NCI-H345 treated with DMSO at 0.1 percent for 48 hours (cell line): ENCODE results near the gene MAP3K20.
"Not testable (repeated sequence)": the region's sequence is repeated elsewhere in the genome, so short reads cannot be mapped to it uniquely, and the experiment has no call there.

Experiments used
- DNase-seq: peaks from one replicate; lab custom pipeline; 2025; ENCODE audit not compliant: unreplicated experiment; lab: John Stamatoyannopoulos, UW

Gene MAP3K20

DNA sequence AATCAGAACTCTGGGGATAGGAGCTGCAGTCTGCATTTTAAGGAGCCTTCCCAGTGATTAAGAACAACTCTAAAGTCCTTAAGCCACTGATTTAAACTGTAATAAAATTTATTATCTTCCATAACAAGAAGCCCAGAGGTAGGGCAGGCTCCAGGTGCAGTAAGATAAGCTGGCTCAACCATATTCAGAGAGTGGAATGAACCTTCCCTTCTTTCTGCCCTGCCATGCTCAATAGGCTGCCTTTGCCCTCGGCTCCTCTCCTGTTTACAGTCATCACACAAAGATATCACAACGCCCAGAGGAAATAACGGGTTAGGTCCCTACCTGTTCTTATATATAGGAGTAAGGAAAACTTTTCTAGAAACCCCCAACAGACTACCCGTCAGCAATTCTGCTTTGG is 188.5 kb downstream of the MAP3K20 start:
- no peak for DNase-seq

DNA sequence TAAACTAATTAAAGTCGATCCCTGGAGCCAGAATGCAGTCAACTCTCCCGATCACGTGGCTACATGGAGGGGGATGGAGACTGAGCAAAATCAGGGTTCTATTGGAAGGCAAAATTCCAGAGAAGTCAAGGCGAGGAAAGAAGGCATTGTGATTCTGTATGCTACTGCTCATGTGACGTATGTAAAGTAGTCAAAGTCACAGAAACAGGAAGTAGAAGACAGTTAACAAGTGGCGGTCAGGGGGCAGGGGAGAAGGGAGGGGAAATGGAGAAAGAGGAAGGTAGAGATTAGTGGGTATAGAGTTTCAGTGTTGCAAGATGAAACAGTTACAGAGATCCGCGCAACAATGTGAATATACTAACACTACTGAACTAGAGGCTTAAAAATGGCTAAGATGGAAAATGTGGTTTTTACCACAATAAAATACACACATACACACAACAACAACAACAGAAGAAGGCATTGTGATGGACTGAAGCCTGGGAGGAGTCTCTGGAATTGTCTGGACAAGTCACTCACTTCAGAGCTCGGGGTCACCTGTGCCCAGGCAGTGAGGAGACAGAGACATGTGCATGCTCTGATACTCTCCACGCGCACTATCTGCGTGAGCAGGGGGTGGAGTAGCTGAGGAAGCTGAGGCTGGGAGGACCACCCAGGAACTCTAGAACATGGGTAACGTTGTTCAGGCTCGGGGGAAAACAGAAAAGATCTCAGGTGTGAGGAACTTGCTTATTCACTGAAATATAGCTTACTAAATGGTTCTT is 189.1 kb downstream of the MAP3K20 start:
- DNase-seq, result no peak

DNA sequence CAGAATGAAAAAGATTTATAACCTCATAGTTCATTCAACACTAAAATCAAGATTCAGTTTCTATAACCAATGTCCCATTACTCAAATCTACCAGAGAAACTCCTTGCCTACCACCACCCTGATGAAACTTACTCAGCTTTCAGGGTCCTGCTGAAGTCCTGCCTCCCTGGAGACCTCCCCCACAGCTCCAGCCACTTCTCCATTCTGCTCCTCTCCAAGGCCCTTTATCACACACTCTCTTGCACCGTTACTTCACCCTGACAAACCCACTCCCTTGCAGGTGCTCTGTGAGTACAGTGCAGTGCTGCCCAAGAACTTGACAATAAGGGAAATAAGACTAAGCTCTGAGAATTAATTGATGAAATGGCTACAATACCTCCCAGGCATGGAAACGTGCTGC is 195.5 kb downstream of the MAP3K20 start:
- no peak for DNase-seq

DNA sequence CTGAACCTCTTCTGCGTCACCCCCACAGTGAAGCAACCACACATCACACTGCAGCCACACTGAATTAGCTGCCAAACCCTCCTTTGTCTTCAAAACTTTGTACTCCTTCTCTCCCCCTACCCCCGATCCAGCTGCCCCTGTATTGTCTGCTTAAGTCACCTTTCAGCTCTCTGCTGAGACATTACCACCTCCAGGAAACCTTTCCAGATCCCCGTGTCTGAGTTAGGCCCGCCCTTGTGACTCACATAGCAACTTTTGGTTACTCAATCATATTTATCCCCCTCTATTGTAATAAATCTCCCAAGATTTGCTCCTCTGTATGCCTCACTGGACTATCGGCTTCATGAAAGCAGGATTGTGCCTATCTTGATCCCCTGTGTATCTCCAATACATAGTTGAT is 196.2 kb downstream of the MAP3K20 start:
- no peak for DNase-seq

DNA sequence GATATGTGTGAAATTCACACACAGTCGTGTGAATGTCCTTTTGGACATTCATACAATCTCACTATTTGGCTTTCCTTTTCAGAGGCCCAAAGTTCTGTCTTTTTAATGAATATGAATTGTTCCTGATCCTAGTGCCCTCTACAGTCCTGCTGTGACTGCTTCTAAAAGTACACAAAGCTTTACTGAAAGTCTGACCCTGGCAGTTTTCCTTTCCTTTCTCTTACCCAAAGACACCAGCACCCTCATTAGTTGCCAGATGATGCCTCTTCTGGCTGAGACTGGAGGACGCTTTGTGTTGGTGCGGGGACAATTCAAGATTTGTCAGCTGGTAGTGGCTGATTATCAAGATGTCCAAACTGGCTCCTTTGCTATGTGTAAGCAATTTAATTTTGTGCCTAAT is 197.2 kb downstream of the MAP3K20 start:
- no peak for DNase-seq

DNA sequence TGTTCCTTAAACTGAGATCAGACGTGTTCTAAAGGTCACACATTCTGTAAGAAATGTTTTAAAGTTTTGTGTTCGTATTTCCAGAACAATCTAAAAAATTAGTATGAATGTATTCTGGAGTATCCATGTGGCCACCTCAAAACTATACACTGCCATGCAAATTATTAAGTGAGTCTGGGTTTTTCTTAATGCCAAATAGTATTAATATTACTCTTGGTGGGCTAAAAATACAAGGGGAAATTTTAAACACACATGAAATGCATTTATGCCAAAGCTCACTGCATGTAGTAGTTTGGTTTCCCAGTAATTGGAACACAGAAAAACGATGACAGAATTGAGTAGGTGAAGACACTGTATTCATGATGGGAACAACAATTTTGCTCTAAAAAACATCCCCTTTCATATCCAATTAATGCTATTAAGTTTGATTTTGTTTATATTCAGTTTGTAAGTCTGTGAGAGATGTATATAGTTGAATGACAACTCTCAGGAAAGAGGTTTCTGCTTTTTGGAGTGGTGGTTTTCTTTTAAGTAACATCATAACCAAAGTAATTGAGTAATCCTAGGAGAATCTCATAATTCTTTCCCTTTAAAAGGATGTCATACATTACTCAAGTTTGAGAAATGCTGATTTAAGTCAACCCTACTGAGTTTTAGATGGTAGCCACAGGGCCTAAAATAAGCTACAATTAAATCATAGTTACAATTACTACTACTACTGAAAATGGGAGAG is 203.3 kb downstream of the MAP3K20 start:
- no peak for DNase-seq

DNA sequence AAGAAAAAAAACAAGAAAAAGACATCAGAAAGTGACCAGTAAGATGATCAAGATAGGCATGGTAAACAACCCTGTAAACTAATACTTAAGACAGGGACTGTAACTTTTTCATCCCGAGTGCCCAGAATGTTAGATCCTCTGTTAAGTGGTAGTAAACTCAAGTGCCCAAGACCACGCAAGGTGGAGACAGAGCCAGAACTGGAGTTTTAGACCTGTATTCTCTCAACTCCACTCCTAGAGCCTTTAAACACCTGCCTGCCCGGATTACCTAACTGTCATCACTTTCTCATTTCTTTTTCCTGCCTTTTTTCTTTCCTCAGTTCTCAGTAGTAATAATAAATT is 203.9 kb downstream of the MAP3K20 start:
- DNase-seq, result no peak

DNA sequence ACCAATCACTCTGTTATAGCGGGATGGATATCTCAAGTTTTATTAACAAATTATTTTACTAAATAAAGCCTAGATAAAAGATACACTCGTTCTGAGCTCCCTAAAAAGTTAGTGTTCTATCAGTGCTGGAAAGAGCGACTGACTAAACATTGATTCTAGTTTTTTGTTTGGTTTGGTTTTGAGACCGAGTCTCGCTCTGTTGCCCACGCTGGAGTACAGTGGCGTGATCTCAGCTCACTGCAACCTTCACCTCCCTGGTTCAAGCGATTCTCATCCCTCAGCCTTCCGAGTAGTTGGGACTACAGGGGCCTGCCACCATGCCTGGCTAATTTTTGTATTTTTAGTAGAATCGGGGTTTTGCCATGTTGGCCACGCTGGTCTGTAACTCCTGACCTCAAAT is 205.2 kb downstream of the MAP3K20 start:
- DNase-seq, result no peak

DNA sequence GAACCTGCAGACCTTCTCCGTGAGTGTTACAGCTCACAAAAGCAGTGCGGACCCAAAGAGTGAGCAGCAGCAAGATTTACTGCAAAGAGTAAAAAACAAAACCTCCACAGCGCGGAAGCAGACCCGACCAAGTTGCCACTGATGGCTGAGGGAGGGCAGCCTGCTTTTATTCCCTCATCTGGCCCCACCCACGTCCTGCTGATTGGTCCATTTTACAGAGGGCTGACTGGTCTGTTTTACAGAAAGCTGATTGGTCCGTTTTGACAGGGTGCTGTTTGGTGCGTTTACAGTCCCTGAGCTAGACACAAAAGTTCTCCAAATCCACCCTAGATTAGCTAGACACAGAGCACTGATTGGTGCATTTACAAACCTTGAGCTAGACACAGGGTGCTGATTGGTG is 206.3 kb downstream of the MAP3K20 start:
- DNase-seq, result not testable (repeated sequence)

DNA sequence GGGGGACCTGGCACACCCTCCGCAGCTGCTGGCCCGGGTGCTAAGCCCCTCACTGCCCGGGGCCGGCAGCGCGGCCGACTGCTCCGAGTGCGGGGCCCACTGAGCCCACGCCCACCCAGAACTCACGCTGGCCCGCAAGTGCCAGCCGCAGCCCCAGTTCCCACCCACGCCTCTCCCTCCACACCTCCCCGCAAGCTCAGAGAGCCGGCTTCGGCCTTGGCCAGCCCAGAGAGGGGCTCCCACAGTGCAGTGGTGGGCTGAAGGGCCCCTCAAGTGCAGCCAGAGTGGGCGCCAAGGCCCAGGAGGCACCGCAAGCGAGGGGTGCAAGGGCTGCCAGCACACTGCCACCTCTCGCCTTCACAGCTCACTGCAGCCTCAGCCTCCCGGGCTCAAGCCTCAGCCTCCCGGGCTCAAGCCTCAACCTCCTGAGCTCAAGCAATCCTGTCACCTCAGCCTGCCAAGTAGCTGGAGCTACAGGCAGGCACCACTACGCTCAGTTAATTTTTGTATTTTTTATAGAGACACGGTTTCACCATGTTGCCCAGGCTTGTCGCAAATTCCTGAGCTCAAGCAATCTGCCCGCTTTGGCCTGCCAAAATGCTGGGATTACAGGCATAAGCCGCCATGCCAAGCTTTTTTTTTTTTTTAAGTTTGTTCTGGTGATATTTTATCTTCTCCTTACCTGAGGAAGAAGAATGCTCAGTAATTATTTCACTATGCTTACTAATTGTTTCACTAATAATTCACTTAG is 207.3 kb downstream of the MAP3K20 start:
- DNase-seq, result no peak

DNA sequence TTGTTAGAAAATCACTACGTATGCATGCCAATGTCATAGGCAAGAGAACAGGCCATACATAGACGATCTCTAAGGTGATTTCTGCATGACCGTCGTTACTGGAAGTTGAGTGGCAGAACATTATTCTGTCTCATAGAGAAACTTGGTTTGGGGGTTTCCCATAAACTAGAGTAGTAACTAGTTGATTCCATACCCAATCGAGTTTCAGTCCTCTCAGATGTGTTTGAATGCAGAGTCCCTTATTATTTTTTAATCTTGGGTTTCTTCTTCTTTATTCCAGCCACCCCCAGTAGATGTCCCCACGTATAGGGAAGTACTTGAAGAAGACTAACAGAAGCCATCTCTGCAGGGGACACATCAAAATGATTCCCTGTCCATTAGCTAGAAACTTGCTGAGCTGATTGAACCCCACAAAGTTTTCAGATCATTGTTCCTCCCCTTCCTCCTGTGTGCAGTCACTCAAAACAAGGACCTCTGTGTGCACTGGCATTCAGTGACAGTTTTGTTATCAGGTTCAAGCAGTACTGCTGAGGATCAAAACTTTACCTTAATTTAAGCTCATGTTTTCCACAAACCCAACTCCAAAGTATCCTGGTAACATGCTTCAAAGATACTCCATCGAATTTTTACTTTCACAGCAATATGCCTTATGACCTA is 210.6 kb downstream of the MAP3K20 start:
- DNase-seq, result no peak

DNA sequence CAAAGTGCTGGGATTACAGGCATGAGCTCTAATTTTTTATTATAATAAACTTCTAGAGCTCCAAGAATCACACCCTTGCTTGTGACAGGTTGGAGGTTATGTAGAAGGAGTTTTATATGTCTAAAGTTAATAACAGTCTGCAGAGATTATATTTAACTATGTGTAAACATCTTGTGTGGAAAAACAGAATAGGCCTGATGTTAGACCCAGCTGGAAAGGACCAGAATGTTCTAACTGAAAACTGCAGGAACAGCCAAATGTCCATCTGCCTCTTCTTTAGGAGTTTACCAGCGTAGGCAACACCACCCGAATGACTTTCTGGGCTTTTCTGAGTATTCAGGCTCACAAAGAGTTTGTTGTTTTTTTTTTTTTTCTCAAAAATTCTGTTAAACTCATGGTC is 211.9 kb downstream of the MAP3K20 start:
- no peak for DNase-seq

DNA sequence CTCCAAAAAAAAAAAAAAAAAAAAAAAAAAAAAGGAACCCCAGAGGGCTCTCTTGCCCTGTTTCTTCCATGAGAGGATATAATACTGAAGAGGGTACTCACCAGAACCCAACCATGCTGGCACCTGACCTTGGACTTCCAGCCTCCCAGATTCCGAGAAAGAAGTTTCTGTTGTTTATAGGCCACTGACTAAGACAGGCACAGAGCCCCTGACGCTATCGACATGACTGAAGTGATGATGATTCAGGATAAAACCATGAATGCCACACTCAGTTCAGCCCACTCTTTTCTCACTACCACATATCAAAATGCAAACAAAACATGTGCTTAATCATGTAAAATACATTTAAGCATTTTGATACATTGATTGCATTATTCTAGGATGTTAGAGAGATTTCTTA is 212.9 kb downstream of the MAP3K20 start:
- no peak for DNase-seq

DNA sequence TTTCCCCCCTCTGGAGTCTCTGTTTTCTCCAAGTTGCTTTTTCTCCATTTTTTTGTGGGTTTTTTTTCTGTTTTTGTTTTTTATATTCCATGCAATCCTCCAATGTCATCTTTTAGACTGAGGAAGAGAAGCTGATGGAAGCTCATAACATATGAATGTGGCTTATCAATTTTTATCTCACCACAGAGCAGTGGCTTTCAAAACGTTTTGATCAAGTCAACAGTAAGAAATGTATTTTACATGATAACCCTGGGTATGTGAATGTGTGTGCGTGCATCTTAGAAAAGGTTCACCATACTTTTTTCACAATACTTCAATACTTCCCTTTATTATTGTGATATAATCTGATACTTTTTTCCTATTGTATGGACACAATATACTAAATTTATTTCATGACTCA is 214.4 kb downstream of the MAP3K20 start:
- no peak for DNase-seq

DNA sequence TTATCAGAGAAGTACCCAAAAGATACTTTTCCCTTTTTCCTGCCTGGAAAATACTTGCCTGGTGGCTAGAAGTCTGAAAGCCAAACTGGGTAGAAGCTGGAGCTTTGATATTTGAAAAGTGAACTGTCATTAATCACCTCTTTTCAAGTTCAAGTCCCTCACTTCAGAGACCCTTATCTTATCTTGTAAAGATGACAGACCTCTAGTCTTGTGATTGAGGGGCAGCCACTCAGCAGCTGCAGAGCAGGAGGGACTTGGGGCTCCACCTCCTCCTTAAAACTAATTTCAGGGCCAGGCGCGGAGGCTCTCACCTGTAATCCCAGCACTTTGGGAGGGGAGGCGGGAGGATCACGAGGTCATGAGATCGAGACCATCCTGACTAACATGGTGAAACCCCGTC is 214.9 kb downstream of the MAP3K20 start:
- DNase-seq, result no peak

DNA sequence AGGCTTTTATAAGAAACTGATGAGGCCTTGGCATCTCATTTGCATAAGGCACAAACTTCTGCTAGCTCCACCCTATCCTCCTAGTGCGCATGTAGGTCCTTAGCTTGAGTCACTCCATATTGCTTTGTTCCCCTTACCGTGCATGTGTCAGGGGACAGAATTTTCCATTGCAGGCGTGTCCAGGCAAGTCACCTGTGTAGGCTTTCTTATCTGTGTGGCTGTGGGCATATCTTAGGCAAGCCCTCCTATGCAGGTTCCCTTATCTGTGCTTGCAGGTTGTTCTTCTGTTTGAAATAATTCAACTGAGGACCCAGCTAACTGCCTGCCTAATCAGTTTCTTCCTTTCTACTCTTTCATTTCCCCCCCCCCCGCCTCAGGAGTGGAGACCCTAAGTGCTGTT is 215.8 kb downstream of the MAP3K20 start:
- no peak for DNase-seq

DNA sequence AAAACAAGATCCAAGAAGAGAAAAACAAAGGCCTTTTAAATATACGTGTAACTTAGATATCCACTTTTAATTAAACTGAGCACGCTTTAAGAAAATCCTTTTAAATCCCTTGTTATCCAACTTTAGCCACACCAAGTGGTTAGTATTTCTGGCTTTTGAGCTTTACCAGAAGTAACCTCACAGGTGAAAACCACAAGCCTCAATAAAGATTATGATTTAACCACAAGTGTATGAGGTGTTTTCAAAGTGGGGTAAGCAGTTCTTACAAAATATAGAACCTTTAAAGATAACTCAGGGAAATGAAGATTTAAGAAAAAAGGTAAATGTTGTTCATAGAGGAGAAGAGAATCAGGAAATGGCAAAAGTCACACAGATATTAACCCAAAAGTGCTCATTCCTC is 220.6 kb downstream of the MAP3K20 start:
- no peak for DNase-seq

DNA sequence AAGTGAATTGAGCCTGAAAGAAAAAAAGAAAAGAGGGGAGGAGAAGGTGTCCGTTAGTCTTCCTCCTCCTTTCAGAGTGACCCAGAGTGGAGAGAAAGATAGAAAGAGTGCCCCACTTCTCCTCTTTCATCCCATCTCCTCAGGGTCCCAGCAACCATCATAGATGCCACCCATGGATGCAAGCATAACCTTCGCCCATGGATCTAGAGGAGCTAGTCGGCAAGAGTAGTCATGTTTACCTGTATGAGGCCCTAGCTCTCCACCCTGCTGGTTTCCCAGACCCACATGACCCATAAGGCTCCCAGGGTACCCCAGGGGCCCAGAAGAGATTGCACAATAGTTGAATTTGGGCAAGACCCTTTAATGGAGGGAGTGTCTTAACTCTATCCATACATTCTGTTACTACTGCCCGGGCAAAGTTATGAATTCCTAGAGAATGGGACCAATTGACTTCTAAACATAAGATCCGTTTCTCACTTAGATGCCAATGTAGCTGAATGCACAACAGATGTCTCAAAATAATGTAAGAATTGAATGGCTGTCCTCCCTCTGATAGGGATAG is 223.0 kb downstream of the MAP3K20 start:
- DNase-seq, result no peak

DNA sequence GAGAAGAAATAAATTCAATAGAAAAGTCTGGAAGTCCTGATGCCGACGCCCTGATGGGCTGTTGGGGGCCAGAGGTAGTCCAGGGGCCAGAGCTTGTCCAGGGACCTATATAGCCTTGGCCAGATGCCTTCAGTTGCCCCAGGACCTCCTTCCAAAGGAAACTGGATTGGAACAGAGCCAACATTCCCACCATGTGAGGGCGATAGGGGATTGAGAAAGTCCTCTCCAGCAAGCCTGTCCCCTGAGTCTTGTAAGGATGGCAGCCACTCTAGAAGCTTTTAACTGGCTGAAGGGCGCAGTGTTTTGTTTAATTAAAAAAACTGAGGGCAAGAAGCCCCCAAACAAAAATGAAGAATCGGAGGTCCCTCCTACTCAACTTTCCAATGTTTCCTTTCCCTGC is 224.1 kb downstream of the MAP3K20 start:
- DNase-seq, result no peak

DNA sequence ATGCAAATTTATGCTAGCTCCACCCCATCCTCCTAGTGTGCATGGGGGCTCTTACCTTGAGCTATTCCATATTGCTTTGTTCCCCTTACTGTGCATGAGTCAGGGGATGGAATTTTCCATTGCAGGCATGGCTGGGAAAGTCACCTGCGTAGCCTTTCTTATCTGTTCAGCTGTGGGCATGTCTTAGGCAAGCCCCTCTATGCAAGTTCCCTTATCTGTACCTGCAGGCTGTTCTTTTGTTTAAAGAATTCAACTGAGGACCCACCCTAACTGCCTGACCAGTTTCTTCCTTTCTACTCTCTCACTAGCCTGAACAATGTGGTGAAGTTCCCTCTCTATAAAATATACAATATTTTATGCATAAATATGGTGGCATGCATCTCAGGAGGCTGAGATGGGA is 224.8 kb downstream of the MAP3K20 start:
- DNase-seq, result no peak

DNA sequence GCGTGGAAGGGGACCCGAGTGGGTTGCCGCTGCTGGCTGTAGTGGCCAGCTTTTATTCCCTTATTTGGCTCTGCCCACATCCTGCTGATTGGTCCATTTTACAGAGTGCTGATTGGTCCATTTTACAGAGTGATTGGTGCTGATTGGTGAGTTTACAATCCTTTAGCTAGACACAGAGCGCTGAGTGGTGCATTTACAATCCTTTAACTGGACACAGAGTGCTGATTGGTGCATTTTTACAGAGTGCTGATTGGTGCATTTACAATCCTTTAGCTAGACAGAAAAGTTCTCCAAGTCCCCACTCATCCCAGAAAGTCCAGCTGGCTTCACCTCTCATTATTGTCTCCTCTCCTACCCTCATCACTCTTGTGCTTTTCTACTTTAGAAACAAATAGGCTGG is 225.9 kb downstream of the MAP3K20 start:
- DNase-seq, result not testable (repeated sequence)
